K562 (cell line): ENCODE results near the gene NUF2. TPM values are rescaled to one million over a fixed set of nuclear protein-coding genes. Genes with fewer than 3 reads are reported as not detected.

ENCODE experiments used
- ATAC-seq: fragments of 200-7000 bp; cut with Tn5 transposase; 3 replicates; pipeline ENCODE4 v1.9.1; 2020; ENCODE audit warnings: moderate library complexity
- BruUV-seq: library from RNA; stranded (reverse); fragments of 400-500 nt; replicated peaks from 2 replicates; lab custom pipeline; 2021; lab: Mats Ljungman, UMichigan
- CTCF ChIA-PET: fragments of 300-600 bp; formaldehyde crosslinking; extraction: SDS; loops from one replicate; lab custom pipeline; 2021; ENCODE audit warnings: low intra/inter-chr PET ratio; lab: Yijun Ruan, JAX
- POLR2A ChIA-PET: fragments of 300-600, 350-650 bp; sonication (Branson Sonifier 250); formaldehyde crosslinking; extraction: SDS; loops from one replicate; lab custom pipeline; 2021; ENCODE audit warnings: antibody characterized with exemption, inconsistent platforms; lab: Yijun Ruan, JAX
- DNase-seq, 4 experiments: peaks; one replicate each; pipeline versions ENCODE4 v3.0.0 to v3.0.0-alpha.2; 2011 to 2018; ENCODE audit warnings: low spot score in 3 of 4, mixed read lengths in 3 of 4; ENCODE audit errors: extremely low read depth in 1 of 4
- FAIRE-seq: peaks from 2 replicates; lab custom pipeline; 2011; peaks lifted over from hg19 to GRCh38; lab: Jason Lieb, UNC
- H2AFZ ChIP-seq: 2 replicates; pipeline ENCODE4 v1.6.0; 2011; ENCODE audit warnings: low read depth, low read length, control low read depth, inconsistent platforms
- H3K27ac ChIP-seq: fragments of 200-600 bp; 3 replicates; pipeline ENCODE4 v1.8.0; 2011; ENCODE audit warnings: low read depth, mild to moderate bottlenecking, control low read depth, inconsistent platforms, low read length, moderate library complexity, mixed read lengths; ENCODE audit errors: extremely low read depth
- H3K27me3 ChIP-seq, 2 experiments: fragments of 300-600 bp in 1 of 2; 2 replicates in 1 of 2; 3 replicates in 1 of 2; pipeline versions ENCODE4 v1.6.0 to v1.8.0; 2011; ENCODE audit warnings: inconsistent platforms in 2 of 2, low read length in 2 of 2, mild to moderate bottlenecking in 1 of 2, mixed read lengths in 1 of 2, moderate library complexity in 1 of 2; ENCODE audit not compliant: control insufficient read depth in 2 of 2, insufficient read depth in 2 of 2
- H3K36me3 ChIP-seq: fragments of 300-600 bp; 3 replicates; pipeline ENCODE4 v1.8.0; 2011; ENCODE audit warnings: mild to moderate bottlenecking, low read length, inconsistent platforms; ENCODE audit not compliant: control insufficient read depth, insufficient read depth
- H3K4me1 ChIP-seq, 2 experiments: fragments of 200-600 bp in 1 of 2; replicated peaks in 1 of 2; 2 replicates in 1 of 2; 3 replicates in 1 of 2; pipeline versions ENCODE4 v1.5.1 to v1.8.0; 2011; ENCODE audit warnings: inconsistent platforms in 2 of 2, low read length in 2 of 2, mild to moderate bottlenecking in 1 of 2, mixed read lengths in 1 of 2, moderate library complexity in 1 of 2; ENCODE audit not compliant: control insufficient read depth in 2 of 2, insufficient read depth in 2 of 2
- H3K4me2 ChIP-seq: 2 replicates; pipeline ENCODE4 v1.6.1; 2011; ENCODE audit warnings: low read length, control low read depth, inconsistent platforms, mixed read lengths; ENCODE audit not compliant: insufficient read depth
- H3K4me3 ChIP-seq: fragments of 200-600 bp; sonication (generic), shearing (Covaris generic); 2 replicates; pipeline ENCODE4 v1.5.1; 2016; ENCODE audit warnings: control low read depth, inconsistent platforms
- H3K79me2 ChIP-seq: fragments of 200-600 bp; 3 replicates; pipeline ENCODE4 v1.8.0; 2011; ENCODE audit warnings: low read length, inconsistent platforms; ENCODE audit not compliant: control insufficient read depth, insufficient read depth
- H3K9ac ChIP-seq, 2 experiments: 2 replicates each; pipeline versions ENCODE4 v1.6.0 to v1.6.1; 2011; ENCODE audit warnings: low read depth in 2 of 2, low read length in 2 of 2, control low read depth in 1 of 2, inconsistent platforms in 1 of 2, mild to moderate bottlenecking in 1 of 2, mixed read lengths in 1 of 2; ENCODE audit not compliant: insufficient read depth in 1 of 2
- H3K9me1 ChIP-seq: one replicate; pipeline ENCODE4 v1.6.0; 2011; ENCODE audit warnings: inconsistent platforms, mild to moderate bottlenecking, low read length, moderate library complexity; ENCODE audit not compliant: control insufficient read depth, insufficient read depth
- H3K9me3 ChIP-seq: replicated peaks from 2 replicates; pipeline ENCODE4 v1.5.1; 2011; ENCODE audit warnings: low read depth, low read length, inconsistent platforms; ENCODE audit not compliant: control insufficient read depth, insufficient read depth
- H4K20me1 ChIP-seq: replicated peaks from 2 replicates; pipeline ENCODE4 v1.6.1; 2011; ENCODE audit warnings: low read length, inconsistent platforms, mixed read lengths; ENCODE audit not compliant: control insufficient read depth, insufficient read depth
- DMBX1 ChIP-seq: fragments of 250-450 bp; sonication (Bioruptor Pico); IDR thresholded peaks from 2 replicates; pipeline ENCODE4 v1.8.0; 2022; ENCODE audit warnings: inconsistent platforms, mild to moderate bottlenecking, moderate library complexity, borderline replicate concordance
- E2F3 ChIP-seq: fragments of 250-450 bp; sonication (Bioruptor Pico); IDR thresholded peaks from 2 replicates; pipeline ENCODE4 v1.4.0; 2020; ENCODE audit warnings: mild to moderate bottlenecking
- ESRRA ChIP-seq: fragments of 450-650 bp; IDR thresholded peaks from 2 replicates; pipeline ENCODE4 v1.6.1; 2014; ENCODE audit warnings: low read depth, mild to moderate bottlenecking, moderate library complexity, borderline replicate concordance
- ETV6 ChIP-seq, 3 experiments: fragments of 150-350 bp in 1 of 3; sonication (generic) in 1 of 3; formaldehyde crosslinking in 1 of 3; IDR thresholded peaks; 2 replicates each; pipeline versions ENCODE4 v1.6.1 to v1.8.0; 2014 to 2022; ENCODE audit warnings: borderline replicate concordance in 2 of 3, low read depth in 2 of 3, antibody characterized with exemption in 1 of 3, low read length in 1 of 3, mild to moderate bottlenecking in 1 of 3, missing genetic modification reagents in 1 of 3
- FOXP4 ChIP-seq: sonication (generic); formaldehyde crosslinking; IDR thresholded peaks from 2 replicates; pipeline ENCODE4 v1.8.0; 2022; ENCODE audit warnings: mild to moderate bottlenecking, missing genetic modification reagents, borderline replicate concordance
- HDAC6 ChIP-seq: IDR thresholded peaks from 2 replicates; pipeline ENCODE4 v1.6.1; 2012; ENCODE audit warnings: low read depth, mild to moderate bottlenecking, control low read depth, inconsistent platforms, low read length, moderate library complexity
- JUN ChIP-seq, 2 experiments: sonication (generic) in 1 of 2; formaldehyde crosslinking in 1 of 2; IDR thresholded peaks; 2 replicates each; pipeline versions ENCODE4 v1.6.1 to v1.8.0; 2012 to 2022; ENCODE audit warnings: borderline replicate concordance in 2 of 2, mild to moderate bottlenecking in 2 of 2, improper control_type of control experiment in 1 of 2, low read depth in 1 of 2, low read length in 1 of 2, missing genetic modification reagents in 1 of 2
- KAT8 ChIP-seq: fragments of 450-650 bp; IDR thresholded peaks from 2 replicates; pipeline ENCODE4 v1.6.1; 2016; ENCODE audit warnings: low read depth, mild to moderate bottlenecking
- MCM3 ChIP-seq: fragments of 450-650 bp; IDR thresholded peaks from 2 replicates; pipeline ENCODE4 v1.6.1; 2016
- MNT ChIP-seq, 2 experiments: fragments of 450-650 bp; conservative IDR thresholded peaks; 2 replicates each; pipeline ENCODE4 v1.6.1; 2017; ENCODE audit warnings: mild to moderate bottlenecking in 2 of 2, moderate library complexity in 2 of 2
- NCOA6 ChIP-seq: fragments of 450-650 bp; IDR thresholded peaks from 2 replicates; pipeline ENCODE4 v1.6.1; 2017; ENCODE audit warnings: mild to moderate bottlenecking
- OTX1 ChIP-seq: fragments of 450-650 bp; formaldehyde crosslinking; IDR thresholded peaks from 2 replicates; pipeline ENCODE4 v1.4.0; 2022; ENCODE audit warnings: mild to moderate bottlenecking
- SAFB2 ChIP-seq: fragments of 200-400 bp; formaldehyde crosslinking; IDR thresholded peaks from 2 replicates; pipeline ENCODE4 v1.6.1; 2018; ENCODE audit warnings: borderline replicate concordance, low read length, low read depth, moderate library complexity; ENCODE audit not compliant: severe bottlenecking
- SIX5 ChIP-seq, 2 experiments: IDR thresholded peaks; 2 replicates each; pipeline ENCODE4 v1.6.1; 2011; ENCODE audit warnings: low read length in 2 of 2, borderline replicate concordance in 1 of 2, low read depth in 1 of 2, mild to moderate bottlenecking in 1 of 2, moderate library complexity in 1 of 2; ENCODE audit not compliant: insufficient read depth in 1 of 2
- STAG1 ChIP-seq: sonication (generic); formaldehyde crosslinking; IDR thresholded peaks from 2 replicates; pipeline ENCODE4 v1.5.0; 2020; ENCODE audit warnings: missing genetic modification reagents, borderline replicate concordance
- U2AF1 ChIP-seq: fragments of 200-400 bp; formaldehyde crosslinking; optimal IDR thresholded peaks from 2 replicates; pipeline ENCODE3; 2017; ENCODE audit warnings: mild to moderate bottlenecking, low read depth, low read length, moderate library complexity
- YBX1 ChIP-seq: fragments of 450-650 bp; IDR thresholded peaks from 2 replicates; pipeline ENCODE4 v1.7.1; 2016; ENCODE audit warnings: mild to moderate bottlenecking
- ZNF23 ChIP-seq: fragments of 250-450 bp; sonication (Bioruptor Pico); IDR thresholded peaks from 2 replicates; pipeline ENCODE4 v1.4.0; 2020; ENCODE audit warnings: mild to moderate bottlenecking
- ZNF444 ChIP-seq: fragments of 250-450 bp; sonication (Bioruptor Pico); IDR thresholded peaks from 2 replicates; pipeline ENCODE4 v1.4.0; 2020; ENCODE audit warnings: mild to moderate bottlenecking, moderate library complexity
- WGBS: fragments of 100-300 bp; shearing (Covaris generic); methylation state at CpG from one replicate; pipeline ENCODE4 v1.1.6; 2016; ENCODE audit warnings: low coverage, mixed read lengths; ENCODE audit not compliant: insufficient coverage; ENCODE audit errors: missing lambda C conversion rate; 5-methylcytosine and 5-hydroxymethylcytosine counted together
- in situ Hi-C: fragments of 300-500 bp; cut with MboI; formaldehyde crosslinking; loops from 4 replicates; pipeline ENCODE4 v1.15.0; 2018; ENCODE audit warnings: inconsistent platforms, mixed read lengths
- intact Hi-C: fragments of 100-400 bp; cut with micrococcal nuclease; formaldehyde crosslinking; loops from 2 replicates; pipeline ENCODE4 v1.14.2; 2022
- polyA plus RNA-seq, 8 experiments: library from polyadenylated mRNA; depleted of rRNA in 4 of 8; stranded (reverse) in 5 of 8; unstranded in 3 of 8; fragments of >200 nt; fragmentation: Nextera tagmentation in 2 of 8; fragmentation: Illumina TruSeq in 1 of 8; extraction: Ambion mirVana in 2 of 8; extraction: Trizol in 1 of 8; gene quantifications; 2 replicates each; pipeline versions ENCODE4 v1.2.1 to v1.2.3, GENCODE V29; 2011 to 2014; ENCODE audit warnings: inconsistent platforms in 1 of 8, missing spikeins in 1 of 8
- total RNA-seq, 7 experiments: library from RNA; depleted of rRNA in 6 of 7; stranded (reverse); fragments of >200 nt in 6 of 7; fragmentation: Illumina TruSeq in 2 of 7; extraction: Trizol in 2 of 7; gene quantifications; 2 replicates each; pipeline versions ENCODE4 v1.2.1 to v1.2.3, GENCODE V29; 2011 to 2021; ENCODE audit warnings: low replicate concordance in 1 of 7

The NUF2 gene
- total and polyA plus RNA-seq, 9 of the 15 experiments (the other 6 are each of a cell fraction or from before 2014, with no cell fraction given): 42.5 to 90.0 (median 60.3) TPM

- Histone ChIP-seq H3K9me3 (no peaks in the 10 kb centered on the region), H3K4me1 (no peaks in the 10 kb centered on the region), H2AFZ (no peak overlapping the region), H3K4me3 (no peak overlapping the region), H3K9ac (no peak overlapping the region), H3K79me2 (no peaks in the 10 kb centered on the region), H3K27ac (no peak overlapping the region), H3K4me2 (no peak overlapping the region), H4K20me1 (no peaks in the 10 kb centered on the region), H3K36me3 (no peaks in the 10 kb centered on the region), H3K9me1 (no peaks in the 10 kb centered on the region), H3K27me3 (no peaks in the 10 kb centered on the region)
- DNase-seq (no peak), FAIRE-seq (no peak), ATAC-seq (no peak)
- BruUV-seq: no TSS peak
- no peak for TF ChIP-seq MCM3
- no peak for TF ChIP-seq STAG1
- TF ChIP-seq ESRRA: no peak
- no peak for TF ChIP-seq ZNF444 (CRISPR knock-in tag)
- TF ChIP-seq FOXP4: no peak
- no peak for TF ChIP-seq U2AF1
- TF ChIP-seq ETV6 (IDR thresholded peaks at IDR 0.05; ENCODE audit: borderline replicate concordance in 1 of 2, low read depth in 2 of 2, low read length in 1 of 2): no peak
- no peak for TF ChIP-seq ETV6 (CRISPR knock-in tag; IDR thresholded peaks at IDR 0.05; ENCODE audit: borderline replicate concordance)
- TF ChIP-seq DMBX1 (CRISPR knock-in tag): no peak
- TF ChIP-seq YBX1: no peak
- no peak for TF ChIP-seq ZNF23
- TF ChIP-seq E2F3 (CRISPR knock-in tag): no peak
- TF ChIP-seq SIX5 (IDR thresholded peaks at IDR 0.05; ENCODE audit: borderline replicate concordance in 1 of 2, insufficient read depth in 1 of 2, low read depth in 1 of 2, low read length in 2 of 2): no peak
- TF ChIP-seq NCOA6: no peak
- TF ChIP-seq SAFB2: no peak
- no peak for TF ChIP-seq JUN (IDR thresholded peaks at IDR 0.05; ENCODE audit: borderline replicate concordance, low read depth, low read length)
- TF ChIP-seq JUN (CRISPR knock-in tag; IDR thresholded peaks at IDR 0.05; ENCODE audit: borderline replicate concordance): no peak
- TF ChIP-seq MNT (conservative IDR thresholded peaks at IDR 0.05): no peak
- no peak for TF ChIP-seq KAT8
- no peak for TF ChIP-seq HDAC6
- TF ChIP-seq OTX1 (CRISPR knock-in tag): no peak
- 0% methylated on average over 5 of the region's 5 CpGs for WGBS
- ChIA-PET POLR2A (no interaction called here), CTCF (no interaction called here)
- in situ Hi-C loops (no loop called here), intact Hi-C loops (no loop called here)
These were observed 77.2 kb downstream of the NUF2 start for GRCh38 chr1:163399001-163399400.
